Liver (tissue), 3 donors: Measurements from ENCODE around the gene EVC2.

Experiments used
- HNF4A ChIP-seq, 2 donors: conservative IDR thresholded peaks; 2 replicates each; pipeline ENCODE4 v1.6.1; 2016; ENCODE audit warnings: antibody characterized with exemption in 2 of 2, mild to moderate bottlenecking in 2 of 2
- TAF1 ChIP-seq: conservative IDR thresholded peaks from 2 replicates; pipeline ENCODE4 v1.6.1; 2016; ENCODE audit warnings: antibody characterized with exemption, mild to moderate bottlenecking
- TF ChIP-seq, protein P1 (sequence below): fragments of 150-350 bp; IDR thresholded peaks from 2 replicates; pipeline ENCODE4 v1.5.1; 2017; ENCODE audit warnings: improper control_type of control experiment, low read depth, low read length; ENCODE audit not compliant: missing input control
- TF ChIP-seq, protein P2 (sequence below): IDR thresholded peaks from 2 replicates; pipeline ENCODE4 v1.6.1; 2016; ENCODE audit warnings: antibody characterized with exemption, mild to moderate bottlenecking
- TF ChIP-seq, protein P3 (sequence below): IDR thresholded peaks from 2 replicates; pipeline ENCODE4 v1.6.1; 2016; ENCODE audit warnings: antibody characterized with exemption
- TF ChIP-seq, protein P4 (sequence below): IDR thresholded peaks from 2 replicates; pipeline ENCODE4 v1.6.1; 2016; ENCODE audit warnings: antibody characterized with exemption
- donor health status: healthy.
- donor health status: healthy.

DNA sequence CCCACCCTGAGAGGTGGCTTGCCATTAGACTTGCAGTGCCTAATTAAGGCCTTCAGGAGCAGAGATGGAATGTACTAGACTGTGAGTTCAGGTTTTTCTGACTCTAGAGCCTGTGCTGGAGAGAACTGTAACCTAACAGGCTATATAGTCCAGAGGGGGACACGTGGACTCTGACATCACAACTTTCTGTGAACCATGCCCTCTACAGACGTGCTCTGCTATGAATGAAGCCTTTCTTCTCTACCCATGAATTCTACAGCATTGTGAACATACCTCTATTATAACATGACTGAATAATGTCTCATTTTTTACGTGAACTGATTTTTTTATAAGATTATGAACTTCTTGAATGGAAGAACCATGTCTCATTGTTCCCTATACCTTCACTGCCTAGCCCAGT, 68.8 kb downstream of the EVC2 start:
- TF ChIP-seq, protein P1, sequence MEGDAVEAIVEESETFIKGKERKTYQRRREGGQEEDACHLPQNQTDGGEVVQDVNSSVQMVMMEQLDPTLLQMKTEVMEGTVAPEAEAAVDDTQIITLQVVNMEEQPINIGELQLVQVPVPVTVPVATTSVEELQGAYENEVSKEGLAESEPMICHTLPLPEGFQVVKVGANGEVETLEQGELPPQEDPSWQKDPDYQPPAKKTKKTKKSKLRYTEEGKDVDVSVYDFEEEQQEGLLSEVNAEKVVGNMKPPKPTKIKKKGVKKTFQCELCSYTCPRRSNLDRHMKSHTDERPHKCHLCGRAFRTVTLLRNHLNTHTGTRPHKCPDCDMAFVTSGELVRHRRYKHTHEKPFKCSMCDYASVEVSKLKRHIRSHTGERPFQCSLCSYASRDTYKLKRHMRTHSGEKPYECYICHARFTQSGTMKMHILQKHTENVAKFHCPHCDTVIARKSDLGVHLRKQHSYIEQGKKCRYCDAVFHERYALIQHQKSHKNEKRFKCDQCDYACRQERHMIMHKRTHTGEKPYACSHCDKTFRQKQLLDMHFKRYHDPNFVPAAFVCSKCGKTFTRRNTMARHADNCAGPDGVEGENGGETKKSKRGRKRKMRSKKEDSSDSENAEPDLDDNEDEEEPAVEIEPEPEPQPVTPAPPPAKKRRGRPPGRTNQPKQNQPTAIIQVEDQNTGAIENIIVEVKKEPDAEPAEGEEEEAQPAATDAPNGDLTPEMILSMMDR: no peak
- TF ChIP-seq, protein P2, sequence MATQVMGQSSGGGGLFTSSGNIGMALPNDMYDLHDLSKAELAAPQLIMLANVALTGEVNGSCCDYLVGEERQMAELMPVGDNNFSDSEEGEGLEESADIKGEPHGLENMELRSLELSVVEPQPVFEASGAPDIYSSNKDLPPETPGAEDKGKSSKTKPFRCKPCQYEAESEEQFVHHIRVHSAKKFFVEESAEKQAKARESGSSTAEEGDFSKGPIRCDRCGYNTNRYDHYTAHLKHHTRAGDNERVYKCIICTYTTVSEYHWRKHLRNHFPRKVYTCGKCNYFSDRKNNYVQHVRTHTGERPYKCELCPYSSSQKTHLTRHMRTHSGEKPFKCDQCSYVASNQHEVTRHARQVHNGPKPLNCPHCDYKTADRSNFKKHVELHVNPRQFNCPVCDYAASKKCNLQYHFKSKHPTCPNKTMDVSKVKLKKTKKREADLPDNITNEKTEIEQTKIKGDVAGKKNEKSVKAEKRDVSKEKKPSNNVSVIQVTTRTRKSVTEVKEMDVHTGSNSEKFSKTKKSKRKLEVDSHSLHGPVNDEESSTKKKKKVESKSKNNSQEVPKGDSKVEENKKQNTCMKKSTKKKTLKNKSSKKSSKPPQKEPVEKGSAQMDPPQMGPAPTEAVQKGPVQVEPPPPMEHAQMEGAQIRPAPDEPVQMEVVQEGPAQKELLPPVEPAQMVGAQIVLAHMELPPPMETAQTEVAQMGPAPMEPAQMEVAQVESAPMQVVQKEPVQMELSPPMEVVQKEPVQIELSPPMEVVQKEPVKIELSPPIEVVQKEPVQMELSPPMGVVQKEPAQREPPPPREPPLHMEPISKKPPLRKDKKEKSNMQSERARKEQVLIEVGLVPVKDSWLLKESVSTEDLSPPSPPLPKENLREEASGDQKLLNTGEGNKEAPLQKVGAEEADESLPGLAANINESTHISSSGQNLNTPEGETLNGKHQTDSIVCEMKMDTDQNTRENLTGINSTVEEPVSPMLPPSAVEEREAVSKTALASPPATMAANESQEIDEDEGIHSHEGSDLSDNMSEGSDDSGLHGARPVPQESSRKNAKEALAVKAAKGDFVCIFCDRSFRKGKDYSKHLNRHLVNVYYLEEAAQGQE: no peak
- TF ChIP-seq, protein P3, sequence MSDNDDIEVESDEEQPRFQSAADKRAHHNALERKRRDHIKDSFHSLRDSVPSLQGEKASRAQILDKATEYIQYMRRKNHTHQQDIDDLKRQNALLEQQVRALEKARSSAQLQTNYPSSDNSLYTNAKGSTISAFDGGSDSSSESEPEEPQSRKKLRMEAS: no peak
- TF ChIP-seq, protein P4, sequence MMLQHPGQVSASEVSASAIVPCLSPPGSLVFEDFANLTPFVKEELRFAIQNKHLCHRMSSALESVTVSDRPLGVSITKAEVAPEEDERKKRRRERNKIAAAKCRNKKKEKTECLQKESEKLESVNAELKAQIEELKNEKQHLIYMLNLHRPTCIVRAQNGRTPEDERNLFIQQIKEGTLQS: no peak
- TF ChIP-seq TAF1 (no peak), HNF4A (conservative IDR thresholded peaks at IDR 0.05) (no peak)
